ENCODE results near the gene GID4. TPM values are rescaled to one million over a fixed set of nuclear protein-coding genes. Genes with fewer than 3 reads are reported as not detected.
A peak's percentile ranks its signal among the peaks of the same experiment; 100 is the strongest.

The GID4 gene
- total and polyA plus RNA-seq, 9 of the 15 experiments (the other 6 are each of a cell fraction or from before 2014, with no cell fraction given), result 1.2 to 6.4 (median 3.7) TPM

DNA sequence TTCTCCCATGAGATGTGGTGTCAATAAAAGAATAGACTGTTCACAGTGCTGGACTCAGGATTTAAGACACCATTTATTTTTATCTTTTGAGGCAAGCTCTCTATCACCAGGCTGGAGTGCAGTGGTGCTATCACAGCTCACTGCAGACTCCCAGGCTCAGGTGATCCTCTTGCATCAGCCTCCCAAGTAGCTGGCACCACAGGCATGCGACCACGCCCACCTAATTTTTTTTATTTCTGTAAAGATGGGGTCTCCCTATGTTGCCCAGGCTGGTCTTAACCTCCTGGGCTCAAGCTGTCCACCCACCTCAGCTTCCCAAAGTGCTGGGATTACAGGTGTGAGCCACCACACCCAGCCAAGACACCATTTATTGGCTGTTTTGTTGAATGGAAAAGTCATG is 29.9 kb downstream of the GID4 start (continued):
- TF ChIP-seq, protein P1, sequence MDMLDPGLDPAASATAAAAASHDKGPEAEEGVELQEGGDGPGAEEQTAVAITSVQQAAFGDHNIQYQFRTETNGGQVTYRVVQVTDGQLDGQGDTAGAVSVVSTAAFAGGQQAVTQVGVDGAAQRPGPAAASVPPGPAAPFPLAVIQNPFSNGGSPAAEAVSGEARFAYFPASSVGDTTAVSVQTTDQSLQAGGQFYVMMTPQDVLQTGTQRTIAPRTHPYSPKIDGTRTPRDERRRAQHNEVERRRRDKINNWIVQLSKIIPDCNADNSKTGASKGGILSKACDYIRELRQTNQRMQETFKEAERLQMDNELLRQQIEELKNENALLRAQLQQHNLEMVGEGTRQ (CRISPR knock-in tag; IDR thresholded peaks at IDR 0.05), result no peak
- TF ChIP-seq ZNF696 (CRISPR knock-in tag; conservative IDR thresholded peaks at IDR 0.05) (no peak), ZEB2 (IDR thresholded peaks at IDR 0.05) (peak; percentile 57; the same call in 1 of the 2 replicates), KLF13 (tag; IDR thresholded peaks at IDR 0.05; ENCODE audit: borderline replicate concordance, low read depth) (peak; percentile 39; the same call in 1 of the 2 replicates), ARID1B (IDR thresholded peaks at IDR 0.05) (peak; percentile 20; the same call in 1 of the 2 replicates)

- H3K4me1 ChIP-seq (replicated peaks in 1 of 2; ENCODE audit: control insufficient read depth in 2 of 2, insufficient read depth in 2 of 2, low read length in 2 of 2), result peaks cover 3 to 35% of the 10 kb centered on the region in 2 experiments; a peak in 3 of 5 replicates
- H3K27ac ChIP-seq (ENCODE audit: extremely low read depth, low read depth, low read length), result peak overlapping the region; percentile 77
- ChIA-PET POLR2A (interaction anchor here (0.7 to 1.9 kb wide), 5 partner anchors 10 to 43 kb away, joined by 3 to 9 read pairs (median 3); no protein-coding TSS in a partner anchor), CTCF (ENCODE audit: low intra/inter-chr PET ratio) (no interaction called here)
- DNase-seq (ENCODE audit: extremely low read depth in 1 of 4, low spot score in 3 of 4) (peak; percentile 39 to 69 (median 46)), ATAC-seq (peak; percentile 83), FAIRE-seq (peak; percentile 83)
- in situ Hi-C loops (cut with MboI), result no loop called here
- H3K4me2 ChIP-seq (ENCODE audit: insufficient read depth, low read length), result peak overlapping the region; percentile 72
- no peaks in the 10 kb centered on the region for H3K9me3 ChIP-seq (replicated peaks; ENCODE audit: control insufficient read depth, insufficient read depth, low read depth, low read length)
- WGBS (ENCODE audit: insufficient coverage, low coverage, missing lambda C conversion rate), result 7% methylated on average over 8 of the region's 8 CpGs
- H3K4me3 ChIP-seq, result peak overlapping the region; percentile 16; the same call in 1 of the 2 replicates
- no peaks in the 10 kb centered on the region for H3K27me3 ChIP-seq (ENCODE audit: control insufficient read depth in 2 of 2, insufficient read depth in 2 of 2, low read length in 2 of 2)
- no TSS peak for BruUV-seq (replicated peaks)
- no peaks in the 10 kb centered on the region for H3K9me1 ChIP-seq (ENCODE audit: control insufficient read depth, insufficient read depth, low read length)
- no peaks in the 10 kb centered on the region for H3K79me2 ChIP-seq (ENCODE audit: control insufficient read depth, insufficient read depth, low read length)
- H3K36me3 ChIP-seq (ENCODE audit: control insufficient read depth, insufficient read depth, low read length), result no peaks in the 10 kb centered on the region
- H4K20me1 ChIP-seq (replicated peaks; ENCODE audit: control insufficient read depth, insufficient read depth, low read length), result no peaks in the 10 kb centered on the region
- H3K9ac ChIP-seq (ENCODE audit: insufficient read depth in 1 of 2, low read depth in 2 of 2, low read length in 2 of 2), result peak overlapping the region; percentile 58 to 87; a peak in 3 of 4 replicates
- H2AFZ ChIP-seq (ENCODE audit: low read depth, low read length), result peak overlapping the region; percentile 96
- intact Hi-C loops (cut with micrococcal nuclease), result no loop called here
- TF ChIP-seq, protein P2, sequence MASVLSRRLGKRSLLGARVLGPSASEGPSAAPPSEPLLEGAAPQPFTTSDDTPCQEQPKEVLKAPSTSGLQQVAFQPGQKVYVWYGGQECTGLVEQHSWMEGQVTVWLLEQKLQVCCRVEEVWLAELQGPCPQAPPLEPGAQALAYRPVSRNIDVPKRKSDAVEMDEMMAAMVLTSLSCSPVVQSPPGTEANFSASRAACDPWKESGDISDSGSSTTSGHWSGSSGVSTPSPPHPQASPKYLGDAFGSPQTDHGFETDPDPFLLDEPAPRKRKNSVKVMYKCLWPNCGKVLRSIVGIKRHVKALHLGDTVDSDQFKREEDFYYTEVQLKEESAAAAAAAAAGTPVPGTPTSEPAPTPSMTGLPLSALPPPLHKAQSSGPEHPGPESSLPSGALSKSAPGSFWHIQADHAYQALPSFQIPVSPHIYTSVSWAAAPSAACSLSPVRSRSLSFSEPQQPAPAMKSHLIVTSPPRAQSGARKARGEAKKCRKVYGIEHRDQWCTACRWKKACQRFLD (CRISPR knock-in tag; IDR thresholded peaks at IDR 0.05), result 0 out of 2 replicates have a peak, but pooled peaks have one; percentile 36
- TF ChIP-seq, protein P3, sequence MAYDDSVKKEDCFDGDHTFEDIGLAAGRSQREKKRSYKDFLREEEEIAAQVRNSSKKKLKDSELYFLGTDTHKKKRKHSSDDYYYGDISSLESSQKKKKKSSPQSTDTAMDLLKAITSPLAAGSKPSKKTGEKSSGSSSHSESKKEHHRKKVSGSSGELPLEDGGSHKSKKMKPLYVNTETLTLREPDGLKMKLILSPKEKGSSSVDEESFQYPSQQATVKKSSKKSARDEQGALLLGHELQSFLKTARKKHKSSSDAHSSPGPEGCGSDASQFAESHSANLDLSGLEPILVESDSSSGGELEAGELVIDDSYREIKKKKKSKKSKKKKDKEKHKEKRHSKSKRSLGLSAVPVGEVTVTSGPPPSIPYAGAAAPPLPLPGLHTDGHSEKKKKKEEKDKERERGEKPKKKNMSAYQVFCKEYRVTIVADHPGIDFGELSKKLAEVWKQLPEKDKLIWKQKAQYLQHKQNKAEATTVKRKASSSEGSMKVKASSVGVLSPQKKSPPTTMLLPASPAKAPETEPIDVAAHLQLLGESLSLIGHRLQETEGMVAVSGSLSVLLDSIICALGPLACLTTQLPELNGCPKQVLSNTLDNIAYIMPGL (CRISPR knock-in tag; IDR thresholded peaks at IDR 0.05), result no peak
- TF ChIP-seq, protein P4, sequence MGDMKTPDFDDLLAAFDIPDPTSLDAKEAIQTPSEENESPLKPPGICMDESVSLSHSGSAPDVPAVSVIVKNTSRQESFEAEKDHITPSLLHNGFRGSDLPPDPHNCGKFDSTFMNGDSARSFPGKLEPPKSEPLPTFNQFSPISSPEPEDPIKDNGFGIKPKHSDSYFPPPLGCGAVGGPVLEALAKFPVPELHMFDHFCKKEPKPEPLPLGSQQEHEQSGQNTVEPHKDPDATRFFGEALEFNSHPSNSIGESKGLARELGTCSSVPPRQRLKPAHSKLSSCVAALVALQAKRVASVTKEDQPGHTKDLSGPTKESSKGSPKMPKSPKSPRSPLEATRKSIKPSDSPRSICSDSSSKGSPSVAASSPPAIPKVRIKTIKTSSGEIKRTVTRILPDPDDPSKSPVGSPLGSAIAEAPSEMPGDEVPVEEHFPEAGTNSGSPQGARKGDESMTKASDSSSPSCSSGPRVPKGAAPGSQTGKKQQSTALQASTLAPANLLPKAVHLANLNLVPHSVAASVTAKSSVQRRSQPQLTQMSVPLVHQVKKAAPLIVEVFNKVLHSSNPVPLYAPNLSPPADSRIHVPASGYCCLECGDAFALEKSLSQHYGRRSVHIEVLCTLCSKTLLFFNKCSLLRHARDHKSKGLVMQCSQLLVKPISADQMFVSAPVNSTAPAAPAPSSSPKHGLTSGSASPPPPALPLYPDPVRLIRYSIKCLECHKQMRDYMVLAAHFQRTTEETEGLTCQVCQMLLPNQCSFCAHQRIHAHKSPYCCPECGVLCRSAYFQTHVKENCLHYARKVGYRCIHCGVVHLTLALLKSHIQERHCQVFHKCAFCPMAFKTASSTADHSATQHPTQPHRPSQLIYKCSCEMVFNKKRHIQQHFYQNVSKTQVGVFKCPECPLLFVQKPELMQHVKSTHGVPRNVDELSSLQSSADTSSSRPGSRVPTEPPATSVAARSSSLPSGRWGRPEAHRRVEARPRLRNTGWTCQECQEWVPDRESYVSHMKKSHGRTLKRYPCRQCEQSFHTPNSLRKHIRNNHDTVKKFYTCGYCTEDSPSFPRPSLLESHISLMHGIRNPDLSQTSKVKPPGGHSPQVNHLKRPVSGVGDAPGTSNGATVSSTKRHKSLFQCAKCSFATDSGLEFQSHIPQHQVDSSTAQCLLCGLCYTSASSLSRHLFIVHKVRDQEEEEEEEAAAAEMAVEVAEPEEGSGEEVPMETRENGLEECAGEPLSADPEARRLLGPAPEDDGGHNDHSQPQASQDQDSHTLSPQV (IDR thresholded peaks at IDR 0.05), result peak; percentile 65
- TF ChIP-seq PHF8 (IDR thresholded peaks at IDR 0.05; ENCODE audit: borderline replicate concordance, low read length) (peak; percentile 21; the same call in 1 of the 2 replicates), TRIM28 (IDR thresholded peaks at IDR 0.05) (no peak)
Measured at GRCh38 chr17:18070861-18071340, 31.7 kb downstream of the GID4 start.
